ENCODE data around the gene EBF4. TPM values are rescaled to one million over a fixed set of nuclear protein-coding genes. Genes with fewer than 3 reads are reported as not detected.

Gene EBF4
- total RNA-seq, 2 experiments from 2014 or later = 1.5 to 4.4 TPM

- intact Hi-C loops (cut with micrococcal nuclease; ENCODE audit: unreplicated experiment) = no loop called here
- no peaks in the 10 kb centered on the region for H3K79me2 ChIP-seq (ENCODE audit: insufficient read depth, low read depth, low read length)
- H3K9me2 ChIP-seq (ENCODE audit: insufficient read depth, low read length) = no peaks in the 10 kb centered on the region
- no peaks in the 10 kb centered on the region for H3K4me1 ChIP-seq (ENCODE audit: insufficient read depth, low read length, poor library complexity, severe bottlenecking)
- TF ChIP-seq CTCF (conservative IDR thresholded peaks at IDR 0.05; ENCODE audit: low read length) (peak; percentile 52; the same call in 1 of the 2 replicates), EZH2phosphoT487 (IDR thresholded peaks at IDR 0.05; ENCODE audit: borderline replicate concordance, low read depth, low read length) (no peak)
- no peaks in the 10 kb centered on the region for H3K9me3 ChIP-seq (ENCODE audit: low read length)
- H3K4me3 ChIP-seq (ENCODE audit: low read depth, low read length, poor library complexity, severe bottlenecking) = no peak overlapping the region
- H2AFZ ChIP-seq (ENCODE audit: low read length) = no peak overlapping the region
- ChIA-PET POLR2A (no interaction called here), CTCF (ENCODE audit: unreplicated experiment) (no interaction called here)
- no peak overlapping the region for H3K4me2 ChIP-seq (ENCODE audit: low read length)
- no peak for DNase-seq (ENCODE audit: low spot score)
- H3K27ac ChIP-seq (ENCODE audit: low read depth, low read length, poor library complexity, severe bottlenecking) = no peak overlapping the region
- no TSS peak for BruUV-seq (replicated peaks)
- no peaks in the 10 kb centered on the region for H4K20me1 ChIP-seq (ENCODE audit: insufficient read depth, low read length)
- H3K36me3 ChIP-seq (ENCODE audit: insufficient read depth, low read length) = no peaks in the 10 kb centered on the region
Measured at GRCh38 chr20:2780948-2781347, 88.4 kb downstream of the EBF4 start.

DNA sequence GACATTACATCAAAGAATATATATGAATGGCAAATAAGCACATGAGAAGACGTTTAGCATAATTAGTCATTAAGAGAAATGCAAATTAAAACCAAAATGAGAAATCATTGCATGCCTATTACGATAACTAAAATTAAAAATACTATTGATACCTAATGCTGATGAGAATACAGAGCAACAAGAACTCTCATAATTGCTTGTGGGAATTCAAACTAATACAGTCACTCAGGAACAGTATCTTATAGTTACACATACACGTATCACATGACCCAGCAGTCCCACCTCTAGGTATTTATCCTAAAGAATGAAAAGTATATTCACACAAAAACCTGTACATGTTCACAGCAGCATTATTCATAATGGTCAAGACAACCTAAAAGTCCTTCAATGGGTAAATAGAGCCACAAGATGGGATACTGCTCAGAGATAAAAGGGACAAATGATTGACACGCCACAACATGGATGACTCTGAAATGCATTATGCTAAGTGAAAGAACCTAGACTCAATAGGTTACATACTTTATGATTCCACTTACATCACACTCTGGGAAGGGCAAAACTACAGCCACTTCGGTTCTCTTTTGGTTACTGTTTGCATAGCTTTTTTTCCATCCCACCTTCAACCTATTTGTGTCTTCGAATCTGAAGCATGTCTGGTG lies 91.5 kb downstream of the EBF4 start:
- no peak for TF ChIP-seq CTCF (conservative IDR thresholded peaks at IDR 0.05; ENCODE audit: low read length)
- no peak overlapping the region for H3K27ac ChIP-seq (ENCODE audit: low read depth, low read length, poor library complexity, severe bottlenecking)
- no peak for DNase-seq (ENCODE audit: low spot score)
- no peak overlapping the region for H3K4me2 ChIP-seq (ENCODE audit: low read length)
- ChIA-PET CTCF (ENCODE audit: unreplicated experiment) (no interaction called here), POLR2A (interaction anchor here (0.7 kb wide), 1 partner anchor 17 kb away, joined by 3 read pairs; no protein-coding TSS in a partner anchor)
- no peaks in the 10 kb centered on the region for H3K79me2 ChIP-seq (ENCODE audit: insufficient read depth, low read depth, low read length)
- no peaks in the 10 kb centered on the region for H3K9me3 ChIP-seq (ENCODE audit: low read length)
- no peak overlapping the region for H3K4me3 ChIP-seq (ENCODE audit: low read depth, low read length, poor library complexity, severe bottlenecking)
- no peak overlapping the region for H2AFZ ChIP-seq (ENCODE audit: low read length)
- intact Hi-C loops (cut with micrococcal nuclease; ENCODE audit: unreplicated experiment) = no loop called here
- H3K9me2 ChIP-seq (ENCODE audit: insufficient read depth, low read length) = no peaks in the 10 kb centered on the region
- H4K20me1 ChIP-seq (ENCODE audit: insufficient read depth, low read length) = no peaks in the 10 kb centered on the region
- H3K4me1 ChIP-seq (ENCODE audit: insufficient read depth, low read length, poor library complexity, severe bottlenecking) = no peaks in the 10 kb centered on the region
- no peaks in the 10 kb centered on the region for H3K36me3 ChIP-seq (ENCODE audit: insufficient read depth, low read length)
- no TSS peak for BruUV-seq (replicated peaks)

- no peaks in the 10 kb centered on the region for H3K9me3 ChIP-seq (ENCODE audit: low read length)
- CTCF ChIA-PET (ENCODE audit: unreplicated experiment) = no interaction called here
- TF ChIP-seq EZH2phosphoT487 (IDR thresholded peaks at IDR 0.05; ENCODE audit: borderline replicate concordance, low read depth, low read length) = no peak
- TF ChIP-seq CTCF (conservative IDR thresholded peaks at IDR 0.05; ENCODE audit: low read length) = no peak
- H3K9me2 ChIP-seq (ENCODE audit: insufficient read depth, low read length) = no peaks in the 10 kb centered on the region
- H3K4me1 ChIP-seq (ENCODE audit: insufficient read depth, low read length, poor library complexity, severe bottlenecking) = no peaks in the 10 kb centered on the region
- intact Hi-C loops (cut with micrococcal nuclease; ENCODE audit: unreplicated experiment) = no loop called here
- no peaks in the 10 kb centered on the region for H3K36me3 ChIP-seq (ENCODE audit: insufficient read depth, low read length)
- H3K27ac ChIP-seq (ENCODE audit: low read depth, low read length, poor library complexity, severe bottlenecking) = no peak overlapping the region
- POLR2A ChIA-PET = interaction anchor here (0.5 kb wide), 1 partner anchor 1352 kb away, joined by 3 read pairs; no protein-coding TSS in a partner anchor
- BruUV-seq (replicated peaks) = no TSS peak
- no peak for DNase-seq (ENCODE audit: low spot score)
- no peak overlapping the region for H3K4me3 ChIP-seq (ENCODE audit: low read depth, low read length, poor library complexity, severe bottlenecking)
- no peak overlapping the region for H3K4me2 ChIP-seq (ENCODE audit: low read length)
- H4K20me1 ChIP-seq (ENCODE audit: insufficient read depth, low read length) = no peaks in the 10 kb centered on the region; the same call in 1 of the 2 replicates
- no peak overlapping the region for H2AFZ ChIP-seq (ENCODE audit: low read length)
- H3K79me2 ChIP-seq (ENCODE audit: insufficient read depth, low read depth, low read length) = no peaks in the 10 kb centered on the region
Measured at GRCh38 chr20:2793471-2793870, 100.9 kb downstream of the EBF4 start.
